SIG-M5 treated with dmso at 0.1 percent for 504 hours (cell line): ENCODE data around the gene WDR81.
A peak's percentile ranks its signal among the peaks of the same experiment; 100 is the strongest.
"Not testable (repeated sequence)": the region's sequence is repeated elsewhere in the genome, so short reads cannot be mapped to it uniquely, and the experiment has no call there.

Experiments
- DNase-seq: peaks from one replicate; lab custom pipeline; 2025; ENCODE audit not compliant: unreplicated experiment; lab: John Stamatoyannopoulos, UW

The WDR81 gene

DNA sequence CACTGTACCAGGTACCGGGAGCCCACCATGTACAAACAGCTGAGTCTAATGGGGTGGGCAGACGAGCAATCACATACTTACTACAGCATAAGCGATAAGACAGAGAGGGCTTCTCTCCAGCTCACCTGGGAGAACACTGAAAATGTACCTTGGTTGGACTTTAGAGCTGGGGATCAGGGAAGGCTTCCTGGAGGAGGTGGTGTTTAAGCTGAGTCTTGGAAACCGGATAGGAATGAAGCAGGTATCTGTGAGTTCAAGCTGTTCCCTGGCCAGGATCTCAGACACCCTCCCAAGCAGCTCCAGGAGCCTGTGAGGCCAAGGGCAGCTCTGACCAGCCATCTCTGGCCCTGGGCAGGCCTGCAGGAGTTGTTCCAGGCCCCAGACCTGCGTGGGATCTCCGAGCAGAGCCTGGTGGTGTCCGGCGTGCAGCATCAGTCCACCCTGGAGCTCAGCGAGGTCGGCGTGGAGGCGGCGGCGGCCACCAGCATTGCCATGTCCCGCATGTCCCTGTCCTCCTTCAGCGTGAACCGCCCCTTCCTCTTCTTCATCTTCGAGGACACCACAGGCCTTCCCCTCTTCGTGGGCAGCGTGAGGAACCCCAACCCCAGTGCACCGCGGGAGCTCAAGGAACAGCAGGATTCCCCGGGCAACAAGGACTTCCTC is 29.4 kb downstream of the WDR81 start:
- DNase-seq = no peak

DNA sequence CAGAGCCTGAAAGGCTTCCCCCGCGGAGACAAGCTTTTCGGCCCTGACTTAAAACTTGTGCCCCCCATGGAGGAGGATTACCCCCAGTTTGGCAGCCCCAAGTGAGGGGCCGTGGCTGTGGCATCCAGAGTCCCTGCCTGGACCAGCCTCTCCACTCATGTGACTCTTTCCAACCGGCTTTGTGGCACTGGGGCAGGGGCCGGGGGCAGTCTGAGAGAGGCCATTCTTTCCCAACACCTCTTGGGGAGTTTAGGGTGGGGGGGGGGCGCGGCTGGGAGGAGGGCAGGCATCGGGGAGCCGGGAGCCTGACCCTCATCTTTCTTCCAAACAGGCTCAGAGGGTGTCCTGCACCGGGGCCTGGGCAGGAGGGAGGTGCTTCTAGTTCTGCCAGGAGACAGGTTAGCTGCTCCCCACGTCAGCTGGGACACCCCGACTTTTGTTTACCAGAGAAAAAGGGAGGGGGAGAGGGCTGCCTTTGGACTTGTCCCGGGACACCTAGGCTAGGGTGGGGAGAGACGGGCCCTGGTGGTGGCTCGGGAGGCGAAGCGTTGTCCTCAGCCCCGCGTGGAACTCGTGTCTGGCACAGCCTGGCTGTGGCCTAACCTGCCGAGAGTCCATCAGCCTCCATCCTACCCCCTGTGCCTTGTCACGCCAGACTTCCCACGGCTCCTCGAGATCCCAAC is 30.1 kb downstream of the WDR81 start:
- no peak for DNase-seq

DNA sequence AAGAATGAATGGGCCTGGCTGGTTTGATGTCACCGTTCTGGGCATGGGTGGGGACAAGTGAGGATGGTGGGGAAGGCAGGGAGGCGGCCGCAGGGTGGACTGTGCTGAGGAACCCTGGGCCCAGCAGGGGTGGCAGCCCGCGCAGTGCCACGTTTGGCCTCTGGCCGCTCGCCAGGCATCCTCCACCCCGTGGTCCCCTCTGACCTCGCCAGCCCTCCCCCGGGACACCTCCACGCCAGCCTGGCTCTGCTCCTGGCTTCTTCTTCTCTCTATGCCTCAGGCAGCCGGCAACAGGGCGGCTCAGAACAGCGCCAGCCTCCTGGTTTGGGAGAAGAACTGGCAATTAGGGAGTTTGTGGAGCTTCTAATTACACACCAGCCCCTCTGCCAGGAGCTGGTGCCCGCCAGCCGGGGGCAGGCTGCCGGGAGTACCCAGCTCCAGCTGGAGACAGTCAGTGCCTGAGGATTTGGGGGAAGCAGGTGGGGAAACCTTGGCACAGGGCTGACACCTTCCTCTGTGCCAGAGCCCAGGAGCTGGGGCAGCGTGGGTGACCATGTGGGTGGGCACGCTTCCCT is 30.8 kb downstream of the WDR81 start:
- no peak for DNase-seq

DNA sequence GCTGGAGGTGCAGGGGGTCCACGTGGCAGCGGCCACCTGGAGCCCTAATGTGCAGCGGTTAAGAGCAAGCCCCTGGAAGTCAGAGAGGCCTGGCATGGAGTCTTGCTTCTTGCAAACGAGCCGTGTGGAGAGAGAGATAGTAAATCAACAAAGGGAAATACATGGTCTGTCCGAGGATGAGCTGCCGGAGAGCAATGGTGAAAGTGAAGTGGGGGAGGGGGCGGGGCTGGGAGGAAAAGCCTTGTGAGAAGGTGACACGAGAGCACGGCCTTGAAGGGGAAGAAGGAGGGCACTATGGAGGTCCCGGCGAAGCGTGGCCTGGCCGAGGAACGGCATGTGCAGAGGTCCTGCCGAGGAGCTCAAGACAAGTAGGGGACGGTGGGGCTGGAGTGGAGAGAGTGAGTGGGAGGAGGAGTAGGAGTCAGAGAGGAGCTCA is 31.3 kb downstream of the WDR81 start:
- DNase-seq = no peak

DNA sequence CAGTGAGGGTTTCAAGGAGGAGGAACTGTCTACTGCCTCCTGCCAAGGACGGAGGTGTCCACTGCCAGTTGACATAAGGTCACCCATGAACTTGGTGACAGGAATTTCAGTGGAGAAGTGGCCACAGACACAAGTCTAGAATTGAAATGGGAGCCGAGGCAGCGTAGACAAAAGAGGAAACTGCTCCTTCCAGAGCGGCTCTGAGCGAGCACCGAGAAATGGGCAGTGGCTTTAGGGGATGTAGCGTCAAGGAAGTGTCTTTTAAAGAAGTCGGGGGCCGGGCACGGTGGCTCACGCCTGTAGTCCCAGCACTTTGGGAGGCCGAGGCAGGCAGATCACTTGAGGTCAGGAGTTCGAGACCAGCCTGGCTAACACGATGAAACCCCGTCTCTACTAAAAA is 34.3 kb downstream of the WDR81 start:
- no peak for DNase-seq

DNA sequence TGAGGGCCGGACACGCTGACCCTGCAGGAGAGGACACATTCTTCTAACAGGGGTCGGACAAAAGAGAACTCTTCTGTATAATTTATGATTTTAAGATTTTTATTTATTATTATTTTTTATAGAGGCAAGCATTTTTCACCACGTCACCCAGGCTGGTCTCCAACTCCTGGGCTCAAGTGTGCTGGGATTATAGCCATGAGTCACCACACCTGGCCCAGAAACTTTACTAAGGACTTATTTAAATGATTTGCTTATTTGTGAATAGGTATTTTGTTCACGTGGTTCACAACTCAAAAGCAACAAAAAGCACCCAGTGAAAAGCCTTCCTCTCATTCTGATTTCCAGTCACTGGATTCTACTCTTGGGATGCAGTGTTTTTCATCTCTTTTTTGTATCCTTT is 35.0 kb downstream of the WDR81 start:
- no peak for DNase-seq

DNA sequence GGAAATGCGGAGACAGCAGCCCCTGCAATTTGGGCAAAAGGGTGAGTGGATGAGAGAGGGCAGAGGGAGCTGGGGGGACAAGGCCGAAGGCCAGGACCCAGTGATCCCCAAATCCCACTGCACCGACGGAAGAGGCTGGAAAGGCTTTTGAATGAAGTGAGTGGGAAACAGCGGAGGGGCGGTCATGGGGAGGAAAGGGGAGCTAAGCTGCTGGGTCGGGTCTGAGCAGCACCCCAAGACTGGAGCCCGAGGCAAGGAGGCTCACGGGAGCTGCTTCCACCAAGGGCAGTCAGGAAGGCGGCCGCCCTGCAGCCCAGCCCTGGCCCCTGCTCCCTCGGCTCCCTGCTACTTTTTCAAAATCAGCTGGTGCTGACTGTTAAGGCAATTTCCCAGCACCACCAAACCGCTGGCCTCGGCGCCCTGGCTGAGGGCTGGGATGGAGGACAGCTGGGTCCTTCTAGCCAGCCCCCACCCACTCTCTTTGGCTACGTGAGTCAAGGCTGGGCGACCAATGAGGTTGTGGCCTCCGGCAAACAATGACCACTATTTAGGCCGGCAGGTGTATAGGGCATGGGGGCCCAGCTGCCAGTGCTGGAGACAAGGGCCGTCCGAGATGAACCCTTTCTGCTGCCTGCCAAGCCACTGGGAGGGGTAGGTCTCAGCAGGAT is 37.9 kb downstream of the WDR81 start:
- no peak for DNase-seq

DNA sequence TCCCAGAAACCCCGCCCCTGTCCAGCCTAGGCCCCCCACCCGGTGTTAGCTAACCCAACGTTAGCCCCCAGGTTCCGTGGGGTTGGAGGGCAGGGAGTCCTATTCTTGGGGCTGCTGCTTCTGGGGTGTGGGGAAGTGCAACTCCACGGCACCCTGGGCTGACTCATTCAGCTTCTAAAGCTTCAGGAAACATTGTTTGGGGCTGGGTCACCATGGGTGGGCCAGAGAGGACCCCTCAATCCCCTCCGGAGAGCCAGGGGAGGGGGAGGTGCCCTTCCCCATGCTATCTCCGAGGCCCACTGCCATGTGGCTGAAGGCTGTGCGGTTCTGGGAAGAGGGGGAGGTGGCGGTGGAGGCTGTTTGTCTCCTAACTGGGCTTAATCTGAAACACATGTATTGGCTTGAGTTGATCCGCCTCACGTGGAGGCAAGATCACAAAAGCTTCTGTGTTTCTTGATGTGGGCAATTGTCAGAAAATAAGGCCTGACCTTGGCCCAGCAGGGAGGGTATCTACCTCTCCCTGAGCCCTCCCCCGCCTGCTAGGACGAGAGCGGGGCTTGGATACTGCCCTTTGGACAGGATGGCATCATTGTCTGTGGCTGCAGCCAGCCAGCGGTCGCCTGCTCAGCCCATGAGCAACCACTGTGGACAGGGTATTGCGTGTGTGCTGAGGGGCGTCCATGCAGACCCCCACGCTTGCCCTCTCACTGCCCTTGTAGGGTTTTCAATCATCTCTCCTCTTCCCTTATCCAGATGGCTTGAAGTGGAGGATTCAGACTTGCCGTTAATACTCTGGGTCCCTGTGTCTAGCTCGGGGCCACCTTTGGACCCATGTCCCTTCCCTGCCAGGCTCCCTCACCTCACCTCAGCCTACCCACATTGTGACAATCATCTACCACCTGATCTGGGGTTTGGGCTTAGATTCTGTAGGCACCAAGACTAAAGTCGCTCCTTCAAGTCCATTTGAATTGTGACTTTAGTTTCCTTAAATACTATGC is 38.7 kb downstream of the WDR81 start:
- peak; percentile 23 for DNase-seq

DNA sequence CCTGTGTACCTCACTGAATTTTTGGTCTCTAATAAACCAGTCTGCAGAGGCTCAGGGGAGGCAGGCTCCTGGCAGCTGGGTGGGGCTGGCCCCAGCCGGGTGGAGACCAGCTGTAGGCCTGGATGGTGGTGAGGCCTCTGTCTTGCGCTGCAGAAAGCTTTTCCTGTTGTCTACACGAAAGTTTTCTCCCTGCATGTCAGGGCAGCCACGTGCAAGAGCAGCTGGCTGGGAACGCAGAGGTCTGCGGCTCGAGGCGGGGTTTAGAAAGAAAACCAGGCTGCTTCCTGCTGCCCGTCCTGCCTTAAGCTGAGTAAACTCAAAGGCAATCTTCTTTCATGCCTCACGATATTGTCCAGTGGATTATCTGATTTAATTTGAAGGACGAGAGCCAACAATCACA is 39.8 kb downstream of the WDR81 start:
- peak; percentile 15 for DNase-seq

DNA sequence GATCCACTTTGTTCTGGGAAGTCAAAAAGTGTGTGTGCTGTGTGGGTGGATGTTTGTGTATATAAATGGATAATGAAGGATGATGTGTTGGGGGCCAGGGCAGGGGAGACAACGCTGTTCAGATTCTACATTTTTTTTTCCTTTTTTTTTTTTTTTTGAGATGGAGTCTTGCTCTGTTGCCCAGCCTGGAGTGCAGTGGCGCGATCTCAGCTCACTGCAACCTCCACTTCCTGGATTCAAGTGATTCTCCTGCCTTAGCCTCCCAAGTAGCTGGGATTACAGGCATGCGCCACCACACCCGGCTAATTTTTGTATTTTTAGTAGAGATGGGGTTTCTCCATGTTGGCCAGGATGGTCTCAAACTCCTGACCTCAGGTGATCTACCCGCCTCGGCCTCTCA is 40.2 kb downstream of the WDR81 start:
- DNase-seq = not testable (repeated sequence)

DNA sequence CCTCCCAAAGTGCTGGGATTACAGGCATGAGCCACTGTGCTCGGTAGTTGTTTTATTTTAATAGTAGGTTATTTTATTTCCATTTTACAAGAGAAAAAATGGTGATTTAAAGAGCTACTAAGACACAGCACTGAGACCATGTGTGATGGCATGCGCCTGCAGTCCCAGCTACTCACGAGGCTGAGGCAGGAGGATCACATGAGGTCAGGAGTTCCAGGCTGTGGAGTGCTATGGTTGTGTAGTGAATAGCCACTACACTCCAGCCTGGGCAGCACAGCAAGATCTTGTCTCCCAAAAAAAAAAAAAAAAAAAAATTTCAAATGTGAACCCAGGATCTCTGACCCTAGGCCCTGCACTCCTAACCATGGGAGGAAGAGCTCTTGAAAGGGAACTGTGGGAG is 41.1 kb downstream of the WDR81 start:
- DNase-seq = no peak

DNA sequence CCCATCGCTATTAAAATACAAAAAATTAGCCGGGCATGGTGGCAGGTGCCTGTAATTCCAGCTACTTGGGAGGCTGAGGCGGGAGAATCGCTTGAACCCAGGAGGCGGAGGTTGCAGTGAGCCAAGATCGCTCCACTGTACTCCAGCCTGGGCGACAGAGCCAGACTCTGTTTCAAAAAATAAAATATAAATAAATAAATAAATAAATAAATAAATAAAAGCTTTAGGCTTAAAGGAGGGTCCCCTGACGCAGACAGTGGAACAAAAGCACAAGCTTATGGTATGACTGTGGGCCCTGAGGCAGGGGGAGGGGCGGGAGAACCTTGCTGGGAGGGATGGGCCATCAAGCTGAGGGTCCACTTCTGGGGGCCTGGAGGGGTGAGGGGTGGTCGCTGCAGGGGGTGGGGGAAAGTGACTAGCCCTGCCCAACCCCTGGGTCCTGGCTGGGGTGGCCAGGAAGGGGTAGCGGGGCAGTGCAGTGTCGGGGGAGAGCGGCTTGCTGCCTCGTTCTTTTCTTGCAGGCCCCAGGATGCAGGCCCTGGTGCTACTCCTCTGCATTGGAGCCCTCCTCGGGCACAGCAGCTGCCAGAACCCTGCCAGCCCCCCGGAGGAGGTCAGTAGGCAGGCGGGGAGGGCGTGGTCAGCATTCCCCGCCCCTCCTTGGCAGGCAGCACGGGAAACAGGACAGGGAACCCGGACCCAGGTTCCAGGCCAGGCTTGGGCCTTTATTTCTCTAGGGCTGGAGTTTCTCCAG is 42.1 kb downstream of the WDR81 start:
- DNase-seq = no peak

DNA sequence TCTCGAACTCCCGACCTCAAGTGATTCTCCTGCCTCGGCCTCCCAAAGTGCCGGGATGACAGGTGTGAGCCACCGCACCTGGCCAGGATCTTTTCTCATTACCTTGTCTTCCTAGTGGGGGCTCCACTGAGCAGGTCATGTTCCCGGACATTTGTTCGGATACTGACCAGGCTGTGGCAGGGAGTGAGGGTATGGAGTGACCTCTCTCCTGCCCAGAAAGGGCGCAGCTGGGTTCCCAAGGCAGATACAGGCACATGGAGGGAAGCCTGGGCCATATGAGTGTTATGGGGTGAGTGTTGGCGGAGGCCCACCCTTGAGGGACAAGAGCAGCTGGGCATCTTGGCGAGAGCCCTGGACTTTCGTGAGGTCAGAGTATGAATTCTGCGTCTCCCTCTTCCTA is 42.9 kb downstream of the WDR81 start:
- no peak for DNase-seq

DNA sequence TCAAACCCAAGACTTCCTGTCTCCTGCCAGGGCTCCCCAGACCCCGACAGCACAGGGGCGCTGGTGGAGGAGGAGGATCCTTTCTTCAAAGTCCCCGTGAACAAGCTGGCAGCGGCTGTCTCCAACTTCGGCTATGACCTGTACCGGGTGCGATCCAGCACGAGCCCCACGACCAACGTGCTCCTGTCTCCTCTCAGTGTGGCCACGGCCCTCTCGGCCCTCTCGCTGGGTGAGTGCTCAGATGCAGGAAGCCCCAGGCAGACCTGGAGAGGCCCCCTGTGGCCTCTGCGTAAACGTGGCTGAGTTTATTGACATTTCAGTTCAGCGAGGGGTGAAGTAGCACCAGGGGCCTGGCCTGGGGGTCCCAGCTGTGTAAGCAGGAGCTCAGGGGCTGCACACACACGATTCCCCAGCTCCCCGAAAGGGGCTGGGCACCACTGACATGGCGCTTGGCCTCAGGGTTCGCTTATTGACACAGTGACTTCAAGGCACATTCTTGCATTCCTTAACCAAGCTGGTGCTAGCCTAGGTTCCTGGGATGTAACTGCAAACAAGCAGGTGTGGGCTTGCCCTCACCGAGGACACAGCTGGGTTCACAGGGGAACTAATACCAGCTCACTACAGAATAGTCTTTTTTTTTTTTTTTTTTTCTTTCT is 45.4 kb downstream of the WDR81 start:
- DNase-seq = peak; percentile 14

DNA sequence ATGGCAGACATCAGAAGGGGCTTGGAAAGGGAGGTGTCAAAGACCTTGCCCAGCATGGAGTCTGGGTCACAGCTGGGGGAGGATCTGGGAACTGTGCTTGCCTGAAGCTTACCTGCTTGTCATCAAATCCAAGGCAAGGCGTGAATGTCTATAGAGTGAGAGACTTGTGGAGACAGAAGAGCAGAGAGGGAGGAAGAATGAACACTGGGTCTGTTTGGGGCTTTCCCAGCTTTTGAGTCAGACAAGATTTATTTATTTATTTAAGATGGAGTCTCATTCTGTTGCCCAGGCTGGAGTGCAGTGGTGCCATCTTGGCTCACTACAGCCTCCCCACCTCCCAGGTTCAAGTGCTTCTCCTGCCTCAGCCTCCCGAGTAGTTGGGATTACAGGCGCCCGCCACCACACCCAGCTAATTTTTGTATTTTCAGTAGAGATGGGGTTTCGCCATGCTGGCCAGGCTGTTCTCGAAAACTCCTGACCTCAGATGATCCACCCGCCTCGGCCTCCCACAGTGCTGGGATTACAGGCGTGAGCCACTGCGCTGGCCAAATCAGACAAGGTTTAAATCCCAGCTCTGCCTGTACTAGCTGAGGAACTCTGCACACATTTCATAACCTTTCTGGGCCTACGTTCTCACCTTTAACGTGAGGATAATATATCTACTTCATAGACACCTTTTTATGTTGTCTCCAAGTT is 48.6 kb downstream of the WDR81 start:
- DNase-seq = not testable (repeated sequence)

DNA sequence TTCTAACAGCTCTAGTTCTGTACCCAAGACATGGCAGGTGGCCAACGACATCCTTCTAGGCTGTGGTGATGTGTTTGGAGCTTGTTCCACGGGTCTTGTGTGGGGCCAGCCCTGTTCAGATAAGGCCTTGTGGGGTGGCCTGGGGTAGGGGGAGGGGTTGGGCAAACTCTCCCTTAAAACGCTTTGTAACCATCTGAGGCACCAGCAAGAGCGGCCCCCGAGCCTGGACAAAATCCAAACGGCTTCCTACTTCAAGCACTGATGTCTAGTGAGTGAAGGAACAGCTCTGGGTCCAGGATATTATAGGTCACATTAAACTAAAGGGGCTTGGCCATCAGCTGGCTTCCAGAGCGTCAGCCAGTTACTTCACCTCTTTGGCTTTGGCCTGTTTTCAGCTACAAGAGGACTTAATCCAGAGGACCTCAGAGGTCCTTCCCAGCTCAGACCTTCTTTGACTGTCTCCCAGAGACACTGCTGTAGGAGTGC is 49.2 kb downstream of the WDR81 start:
- no peak for DNase-seq

DNA sequence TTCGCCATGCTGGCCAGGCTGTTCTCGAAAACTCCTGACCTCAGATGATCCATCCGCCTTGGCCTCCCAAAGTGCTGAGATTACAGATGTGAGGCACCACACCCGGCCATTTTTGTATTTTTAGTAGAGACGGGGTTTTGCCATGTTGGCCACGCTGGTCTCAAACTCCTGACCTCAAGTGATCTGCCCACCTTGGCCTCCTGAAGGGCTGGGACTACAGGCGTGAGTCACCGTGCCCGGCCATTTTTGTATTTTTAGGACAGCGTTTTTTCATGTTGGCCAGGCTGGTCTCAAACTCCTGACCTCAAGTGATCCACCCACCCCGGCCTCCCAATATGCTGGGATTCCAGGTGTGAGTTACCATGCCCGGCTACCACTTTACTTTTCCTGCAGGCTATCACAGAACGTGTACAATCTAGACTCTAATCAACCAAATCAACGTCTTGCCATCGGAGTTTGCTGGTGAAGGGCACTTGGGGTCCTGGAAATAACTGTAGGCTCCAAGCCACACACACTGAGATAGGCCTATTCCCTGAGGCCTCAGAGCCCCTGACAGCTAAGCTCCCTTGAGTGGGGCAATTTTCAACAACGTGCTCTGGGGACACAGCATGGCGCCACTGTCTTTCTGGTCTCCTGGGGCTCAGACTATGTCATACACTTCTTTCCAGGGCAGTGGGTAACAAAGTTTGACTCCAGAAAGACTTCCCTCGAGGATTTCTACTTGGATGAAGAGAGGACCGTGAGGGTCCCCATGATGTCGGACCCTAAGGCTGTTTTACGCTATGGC is 50.1 kb downstream of the WDR81 start:
- no peak for DNase-seq

DNA sequence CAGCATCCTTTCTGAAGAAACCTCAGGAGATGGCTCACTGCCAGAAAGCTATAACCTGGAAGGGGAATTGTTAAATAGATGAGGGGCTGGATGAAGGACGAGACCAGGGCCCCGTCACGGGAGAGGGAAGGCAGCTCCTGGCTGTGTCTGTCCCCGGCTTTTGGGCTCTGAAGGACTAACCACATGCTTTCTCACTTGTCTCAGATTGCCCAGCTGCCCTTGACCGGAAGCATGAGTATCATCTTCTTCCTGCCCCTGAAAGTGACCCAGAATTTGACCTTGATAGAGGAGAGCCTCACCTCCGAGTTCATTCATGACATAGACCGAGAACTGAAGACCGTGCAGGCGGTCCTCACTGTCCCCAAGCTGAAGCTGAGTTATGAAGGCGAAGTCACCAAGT is 51.8 kb downstream of the WDR81 start:
- DNase-seq = no peak
